DMS153 treated with DMSO at 0.1 percent for 48 hours (cell line): Measurements from ENCODE around the gene LHX2.

Source experiments
- DNase-seq: peaks from one replicate; lab custom pipeline; 2025; ENCODE audit not compliant: unreplicated experiment; lab: John Stamatoyannopoulos, UW

Gene LHX2

DNA sequence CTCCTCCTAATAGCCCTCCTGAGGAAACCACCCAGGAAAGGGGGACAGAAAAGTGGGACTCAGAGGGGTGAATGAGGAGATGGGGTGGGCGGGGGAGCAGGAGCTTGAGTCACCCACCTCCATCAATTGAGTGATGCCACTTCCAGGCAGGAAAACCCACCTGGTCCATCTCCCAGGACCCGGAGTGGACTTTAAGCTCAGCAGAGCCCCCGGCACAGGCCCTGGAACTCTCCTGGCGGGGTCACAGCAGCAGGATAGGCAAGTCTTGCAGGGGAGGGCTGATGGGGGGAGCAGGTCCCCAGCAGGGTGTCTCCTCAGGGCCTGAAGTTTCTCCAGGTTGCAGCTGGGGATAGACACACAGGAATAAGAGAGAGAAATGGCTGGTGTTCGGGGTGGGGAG, 40.8 kb downstream of the LHX2 start:
- no peak for DNase-seq

DNA sequence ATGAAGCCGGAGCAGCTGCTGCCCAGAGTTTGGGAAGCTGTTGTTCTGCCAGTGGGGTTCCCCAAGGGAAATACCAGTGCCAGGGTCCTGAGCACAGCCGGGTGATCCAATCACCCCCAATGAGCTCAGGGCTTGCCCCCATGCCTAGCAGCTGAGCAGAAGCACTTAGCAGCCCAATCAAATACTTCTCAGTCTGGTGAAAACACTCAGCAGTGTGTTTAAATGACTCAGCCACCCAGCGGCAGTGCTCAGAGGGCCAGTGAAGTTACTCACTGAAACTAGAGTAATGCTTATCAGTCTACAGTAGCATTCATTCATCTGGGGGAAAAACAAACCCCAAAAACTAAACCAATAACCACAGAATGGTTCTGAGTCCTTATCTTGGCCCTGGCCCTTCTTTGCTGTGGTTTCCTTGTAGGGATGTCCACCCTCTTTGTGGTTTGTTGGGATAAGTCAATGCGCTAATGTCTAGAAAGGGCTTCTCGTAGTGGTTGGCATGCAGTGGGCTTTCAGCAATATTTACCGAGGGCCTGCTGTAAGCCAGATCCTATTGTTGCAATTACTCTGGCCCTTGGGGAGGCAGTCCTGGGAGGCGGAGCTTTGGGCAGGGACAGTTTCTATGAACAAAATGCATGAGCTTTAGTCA, 43.1 kb downstream of the LHX2 start:
- no peak for DNase-seq

DNA sequence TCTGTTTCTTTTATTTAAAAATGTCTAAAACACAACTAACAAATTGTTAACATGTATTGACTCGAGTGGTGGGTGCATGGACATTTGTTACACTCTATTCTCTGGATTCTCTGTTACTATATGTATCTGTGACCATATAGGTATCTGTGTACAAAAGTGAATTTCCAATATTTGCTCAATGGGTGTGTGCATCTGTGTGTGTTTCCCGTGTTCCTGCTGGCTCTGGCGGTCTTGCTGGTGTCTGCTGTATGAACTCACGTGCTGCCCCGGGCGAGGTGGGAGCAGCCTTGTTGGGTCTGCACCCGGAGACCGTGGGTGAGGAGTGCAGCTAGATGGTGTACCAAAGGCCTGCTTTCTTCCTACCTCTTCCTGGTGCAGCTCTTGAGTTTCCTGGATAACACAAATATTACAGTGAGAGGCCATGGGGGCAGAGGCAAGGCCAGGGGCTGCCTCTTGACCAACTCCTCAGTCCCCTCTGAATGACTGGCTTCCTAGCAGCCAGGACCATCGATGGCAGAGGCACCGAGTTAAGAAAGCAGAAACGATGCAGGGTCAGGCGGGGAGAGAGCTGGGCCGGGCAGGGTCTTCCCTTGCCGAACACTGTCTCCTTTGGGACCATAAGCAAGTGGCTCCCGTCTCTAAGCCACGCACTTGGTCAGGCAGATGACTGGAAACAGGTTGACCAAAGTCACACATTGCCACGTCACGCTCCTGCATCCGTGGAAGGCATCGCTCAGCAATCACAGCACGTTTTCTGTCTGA, 49.5 kb downstream of the LHX2 start:
- DNase-seq = no peak

- DNase-seq = no peak
Observed at GRCh38 chr9:124062172-124062571, 50.6 kb downstream of the LHX2 start.

DNA sequence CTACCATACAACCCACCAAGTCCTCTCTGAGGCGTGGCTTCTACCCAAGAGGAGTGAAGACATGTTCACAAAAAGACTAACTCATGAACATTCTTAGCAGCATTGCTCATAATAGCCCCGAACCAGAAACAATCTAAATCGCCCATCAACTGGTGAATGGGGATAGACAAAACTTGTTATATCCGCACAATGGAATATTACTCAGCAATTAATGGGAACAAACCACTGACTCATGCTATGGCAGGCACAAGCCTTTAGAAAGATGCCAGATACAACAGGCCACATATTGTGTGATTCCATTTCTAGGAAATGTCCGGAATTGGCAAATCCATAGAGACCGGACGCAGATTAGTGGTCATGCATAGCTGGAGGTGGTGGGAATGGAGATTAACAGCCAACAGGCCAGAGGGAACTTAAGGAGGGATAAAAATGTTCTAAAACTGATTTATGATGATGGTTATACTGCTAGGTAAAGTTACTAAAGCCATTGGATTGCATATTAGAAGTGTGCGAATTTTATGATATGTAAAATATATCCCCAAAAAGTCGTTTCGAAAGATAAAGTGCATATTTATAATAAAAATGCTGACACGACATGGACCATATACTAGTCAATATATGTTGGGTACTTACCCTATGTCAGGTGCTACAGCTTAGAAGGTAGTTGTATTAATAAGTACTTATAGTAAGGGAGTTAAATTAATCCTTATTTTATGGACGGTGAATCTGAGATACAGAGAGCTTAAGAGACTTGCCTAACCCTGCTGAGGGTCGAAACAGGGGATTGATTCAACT, 55.4 kb downstream of the LHX2 start:
- DNase-seq = no peak

DNA sequence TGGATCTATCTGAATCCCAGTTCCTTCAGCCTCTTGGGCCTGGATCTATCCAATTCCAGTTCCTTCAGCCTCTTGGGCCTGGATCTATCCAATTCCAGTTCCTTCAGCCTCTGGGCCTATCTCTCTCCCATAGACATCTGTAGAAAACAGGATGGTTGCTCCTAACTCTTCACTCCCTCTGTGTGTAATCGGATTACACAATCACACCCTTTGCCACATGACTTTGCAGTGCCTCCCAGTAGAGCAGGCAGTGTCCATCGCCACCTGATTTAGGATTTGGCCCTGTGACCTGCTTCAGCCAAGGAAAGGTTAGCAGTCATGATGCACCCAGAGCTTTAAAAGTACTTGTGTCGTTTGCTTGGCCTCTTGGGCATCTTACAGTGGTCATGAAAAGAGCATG, 56.7 kb downstream of the LHX2 start:
- DNase-seq = no peak

- no peak for DNase-seq
Observed at GRCh38 chr9:124074746-124075145, 63.2 kb downstream of the LHX2 start.

- DNase-seq = no peak
Observed at GRCh38 chr9:124075761-124076160, 64.2 kb downstream of the LHX2 start.

- DNase-seq = no peak
Observed at GRCh38 chr9:124077915-124078572, 66.5 kb downstream of the LHX2 start.

DNA sequence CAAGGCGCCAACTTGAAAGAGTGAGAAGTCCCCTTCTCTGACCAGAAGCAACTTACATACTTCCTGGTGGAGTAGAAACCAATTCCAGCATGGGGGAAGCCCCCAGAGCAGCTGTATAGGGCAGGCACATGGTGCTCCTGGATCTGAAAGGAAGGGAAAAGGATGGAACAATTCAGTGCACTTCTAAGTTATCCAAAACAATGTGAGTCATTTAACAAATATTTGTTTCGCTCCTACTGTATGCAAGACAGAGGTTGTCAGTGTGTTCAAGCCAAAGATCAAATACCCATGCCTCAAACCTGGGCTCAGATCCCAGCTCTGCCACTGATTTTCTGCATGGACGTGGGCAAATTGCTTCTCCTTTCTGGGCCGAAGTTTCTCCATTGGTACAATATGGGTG, 67.1 kb downstream of the LHX2 start:
- DNase-seq = no peak

DNA sequence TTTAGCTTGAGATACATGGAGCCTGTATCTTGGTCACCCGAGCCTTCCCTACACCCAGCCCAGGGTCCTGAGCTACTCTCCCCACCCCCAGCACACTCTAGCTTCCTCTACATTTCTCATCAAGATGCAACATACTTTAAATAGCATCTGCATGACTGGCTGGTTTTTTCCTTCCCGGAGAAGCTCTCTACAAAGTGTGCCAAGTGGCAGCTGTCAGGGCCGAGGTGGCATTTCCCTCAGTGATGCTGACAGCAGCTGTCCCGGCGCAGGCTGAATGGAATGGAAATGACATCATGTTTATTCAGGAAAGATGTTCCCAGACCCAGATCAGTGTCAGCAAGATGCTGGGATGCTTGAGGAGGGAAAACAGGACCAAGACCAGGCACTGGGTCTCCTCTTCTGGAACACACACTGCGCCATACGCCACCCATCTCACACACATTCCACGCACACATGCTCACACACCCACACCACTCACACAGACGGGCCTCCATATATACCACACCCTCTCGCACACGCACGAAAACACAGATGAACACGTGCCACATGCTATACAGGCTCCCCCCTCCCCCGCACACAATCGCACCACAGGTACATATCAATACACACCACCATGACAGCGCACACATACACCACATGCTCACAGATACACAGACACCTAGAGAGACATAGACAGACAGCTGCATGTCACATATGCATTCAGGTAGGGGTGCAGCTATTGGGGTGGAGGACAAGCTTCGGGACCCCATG, 67.8 kb downstream of the LHX2 start:
- no peak for DNase-seq

GRCh38 chr9:124082622-124083021, 71.1 kb downstream of the LHX2 start:
- no peak for DNase-seq
